BJ (cell line): Measurements from ENCODE around the gene FLAD1. TPM values are rescaled to one million over a fixed set of nuclear protein-coding genes. Genes with fewer than 3 reads are reported as not detected.

ENCODE experiments used
- CTCF ChIA-PET: fragments of 350-600 bp; formaldehyde crosslinking; extraction: SDS; loops from one replicate; lab custom pipeline; 2021; ENCODE audit warnings: antibody characterized with exemption, inconsistent platforms; lab: Yijun Ruan, JAX
- POLR2A ChIA-PET: fragments of 300-600 bp; sonication (Branson Sonifier 250); formaldehyde crosslinking; extraction: SDS; loops from one replicate; lab custom pipeline; 2021; ENCODE audit warnings: antibody characterized with exemption; lab: Charles Lee
- DNase-seq: peaks from one replicate; pipeline ENCODE4 v3.0.0-alpha.2; 2011; ENCODE audit warnings: low read depth
- H3K27me3 ChIP-seq: 2 replicates; pipeline ENCODE4 v1.6.0; 2011; ENCODE audit warnings: low read length; ENCODE audit not compliant: control insufficient read depth, insufficient read depth
- H3K36me3 ChIP-seq: 2 replicates; pipeline ENCODE4 v1.5.1; 2011; ENCODE audit warnings: low read length; ENCODE audit not compliant: control insufficient read depth, insufficient read depth
- H3K4me3 ChIP-seq: 2 replicates; pipeline ENCODE4 v1.5.1; 2011; ENCODE audit warnings: low read depth, mild to moderate bottlenecking, control low read depth, low read length
- CTCF ChIP-seq: IDR thresholded peaks from 2 replicates; pipeline ENCODE4 v1.5.1; 2011; ENCODE audit warnings: low read depth, mild to moderate bottlenecking, control low read depth, inconsistent platforms, low read length, moderate library complexity; ENCODE audit not compliant: insufficient read depth
- polyA plus RNA-seq: library from polyadenylated mRNA; depleted of rRNA; stranded (reverse); fragments of >200 nt; gene quantifications from 2 replicates; pipeline ENCODE4 v1.2.3, GENCODE V29; 2011

Gene FLAD1
- polyA plus RNA-seq, 1 experiment: 40.5 TPM

GRCh38 chr1:155034318-155035208 lies 51.4 kb downstream of the FLAD1 start:
- no peak for DNase-seq
- Histone ChIP-seq H3K36me3 (no peaks in the 10 kb centered on the region), H3K27me3 (peaks cover 6% of the 10 kb centered on the region), H3K4me3 (no peak overlapping the region)
- ChIA-PET POLR2A (no interaction called here), CTCF (interaction anchor here (2.6 to 6.9 kb wide), 2 partner anchors 10 to 17 kb away, joined by 7 to 31 read pairs; partner anchors contain the start of gene ADAM15)
- TF ChIP-seq CTCF: no peak

GRCh38 chr1:155035936-155036335 lies 52.8 kb downstream of the FLAD1 start:
- H3K36me3 ChIP-seq: no peaks in the 10 kb centered on the region
- H3K4me3 ChIP-seq: no peak overlapping the region
- CTCF ChIA-PET: interaction anchor here (6.9 kb wide), 1 partner anchor 9 kb away, joined by 31 read pairs; no protein-coding TSS in a partner anchor
- no peak for DNase-seq
- POLR2A ChIA-PET: no interaction called here
- peaks cover 6% of the 10 kb centered on the region for H3K27me3 ChIP-seq
- TF ChIP-seq CTCF: no peak

- TF ChIP-seq CTCF: no peak
- POLR2A ChIA-PET: no interaction called here
- no peak overlapping the region for H3K4me3 ChIP-seq
These were observed 53.9 kb downstream of the FLAD1 start for GRCh38 chr1:155037043-155037442.

GRCh38 chr1:155037851-155038441 lies 54.8 kb downstream of the FLAD1 start:
- ChIA-PET POLR2A (no interaction called here), CTCF (interaction anchor here (1.6 to 11.9 kb wide), 5 partner anchors 12 to 47 kb away, joined by 3 to 168 read pairs (median 16); partner anchors contain the start of genes ADAM15 and EFNA4)
- Histone ChIP-seq H3K36me3 (no peaks in the 10 kb centered on the region), H3K27me3 (peaks cover 6% of the 10 kb centered on the region), H3K4me3 (no peak overlapping the region)
- no peak for DNase-seq
- no peak for TF ChIP-seq CTCF

More at GRCh38 chr1:155037043-155037442, 53.9 kb downstream of the FLAD1 start:
- CTCF ChIA-PET: interaction anchor here (1.0 to 11.9 kb wide), 2 partner anchors 14 to 22 kb away, joined by 4 to 168 read pairs; partner anchors contain the start of genes ADAM15 and EFNA4
- Histone ChIP-seq H3K36me3 (no peaks in the 10 kb centered on the region), H3K27me3 (peaks cover 6% of the 10 kb centered on the region)
- DNase-seq: no peak
